ENCODE measurements around the gene UBAP2L. TPM values are rescaled to one million over a fixed set of nuclear protein-coding genes. Genes with fewer than 3 reads are reported as not detected.
"Not testable (repeated sequence)": the region's sequence is repeated elsewhere in the genome, so short reads cannot be mapped to it uniquely, and the experiment has no call there.

The UBAP2L gene
- total RNA-seq, 1 experiment from 2014 or later = 265 TPM

GRCh38 chr1:154225370-154225769 lies 4.6 kb downstream of the UBAP2L start:
- Mint-ChIP-seq H3K36me3 (ENCODE audit: insufficient read depth in 1 of 3, low read depth in 3 of 3) (peaks cover 49 to 77% (median 67%) of the 10 kb centered on the region in 3 experiments), H3K9me3 (peaks cover 0 to 5% of the 10 kb centered on the region in 2 experiments; a peak in 1 of 5 replicates), H3K27ac (peak overlapping the region in 1 of 3 experiments; percentile 81; a peak in 1 of 7 replicates), H3K4me1 (peaks cover 23 to 26% of the 10 kb centered on the region in 2 experiments), H3K4me3 (no peak overlapping the region), H3K27me3 (ENCODE audit: low read depth) (no peaks in the 10 kb centered on the region)
- Histone ChIP-seq H3K27ac (ENCODE audit: insufficient read length, low read depth, low read length) (no peak overlapping the region), H2BK15ac (ENCODE audit: low read depth, low read length) (no peak overlapping the region), H4K5ac (ENCODE audit: insufficient read length, low read depth, low read length) (no peak overlapping the region), H2AFZ (ENCODE audit: low read length) (no peak overlapping the region), H3K27me3 (ENCODE audit: insufficient read depth, low read length) (no peaks in the 10 kb centered on the region), H2BK120ac (ENCODE audit: low read depth, low read length, poor library complexity, severe bottlenecking) (no peak overlapping the region), H3K9ac (ENCODE audit: extremely low read depth, insufficient read length, low read length) (no peak overlapping the region), H3T11ph (ENCODE audit: low read length) (no peak overlapping the region), H2BK12ac (ENCODE audit: insufficient read length, low read depth, low read length) (no peak overlapping the region), H3K23me2 (ENCODE audit: insufficient read length, low read depth, low read length, poor library complexity, severe bottlenecking) (peaks cover 7% of the 10 kb centered on the region), H3K79me2 (ENCODE audit: insufficient read depth, low read length) (peaks cover 37% of the 10 kb centered on the region), H4K20me1 (ENCODE audit: control insufficient read depth, insufficient read depth, insufficient read length) (no peaks in the 10 kb centered on the region), H3K23ac (ENCODE audit: insufficient read length, low read depth, low read length) (no peak overlapping the region), H2BK20ac (ENCODE audit: low read depth, low read length, poor library complexity, severe bottlenecking) (no peak overlapping the region), H2BK5ac (ENCODE audit: insufficient read length, low read length) (no peak overlapping the region), H3K18ac (ENCODE audit: insufficient read length, low read depth, low read length) (no peak overlapping the region), H4K91ac (ENCODE audit: insufficient read length, low read depth, low read length) (no peak overlapping the region), H3K79me1 (ENCODE audit: insufficient read depth, low read depth, low read length, poor library complexity, severe bottlenecking) (peaks cover 10% of the 10 kb centered on the region), H3K14ac (ENCODE audit: insufficient read depth, low read length) (no peak overlapping the region), H3K4me2 (ENCODE audit: insufficient read depth, insufficient read length, low read length) (no peak overlapping the region), H3K9me3 (ENCODE audit: control insufficient read depth, low read depth, low read length) (no peaks in the 10 kb centered on the region), H4K8ac (replicated peaks; ENCODE audit: insufficient read length, low read depth, low read length) (no peak overlapping the region), H3K4me1 (ENCODE audit: insufficient read depth, low read length) (peaks cover 2% of the 10 kb centered on the region; the same call in 1 of the 2 replicates), H3K4ac (ENCODE audit: low read depth, low read length) (no peak overlapping the region), H3K56ac (ENCODE audit: insufficient read length, low read depth, low read length) (no peak overlapping the region), H2AK5ac (ENCODE audit: insufficient read length, low read length) (no peak overlapping the region)
- TF ChIP-seq CTCF (conservative IDR thresholded peaks at IDR 0.05) = no peak
- no CpG with 5 or more reads among the region's 2 CpGs for WGBS (ENCODE audit: extremely low coverage, insufficient read length, low lambda C conversion rate)
- DNase-seq = no peak

GRCh38 chr1:154231112-154231511 lies 10.4 kb downstream of the UBAP2L start:
- not testable (repeated sequence) for H2AFZ ChIP-seq (ENCODE audit: low read length); H3K14ac ChIP-seq (ENCODE audit: insufficient read depth, low read length); H2BK5ac ChIP-seq (ENCODE audit: insufficient read length, low read length); H3K27ac ChIP-seq (ENCODE audit: insufficient read length, low read depth, low read length); H2BK12ac ChIP-seq (ENCODE audit: insufficient read length, low read depth, low read length); H4K91ac ChIP-seq (ENCODE audit: insufficient read length, low read depth, low read length); H3T11ph ChIP-seq (ENCODE audit: low read length); H4K5ac ChIP-seq (ENCODE audit: insufficient read length, low read depth, low read length); H2BK120ac ChIP-seq (ENCODE audit: low read depth, low read length, poor library complexity, severe bottlenecking); H3K4me3 Mint-ChIP-seq; H3K79me1 ChIP-seq (ENCODE audit: insufficient read depth, low read depth, low read length, poor library complexity, severe bottlenecking); DNase-seq; H3K9me3 ChIP-seq (ENCODE audit: control insufficient read depth, low read depth, low read length); H3K27me3 Mint-ChIP-seq (ENCODE audit: low read depth); H3K4ac ChIP-seq (ENCODE audit: low read depth, low read length); H3K18ac ChIP-seq (ENCODE audit: insufficient read length, low read depth, low read length); H3K23me2 ChIP-seq (ENCODE audit: insufficient read length, low read depth, low read length, poor library complexity, severe bottlenecking); H3K27me3 ChIP-seq (ENCODE audit: insufficient read depth, low read length); H3K27ac Mint-ChIP-seq; H3K9me3 Mint-ChIP-seq; H3K4me1 Mint-ChIP-seq; H3K9ac ChIP-seq (ENCODE audit: extremely low read depth, insufficient read length, low read length); H4K8ac ChIP-seq (replicated peaks; ENCODE audit: insufficient read length, low read depth, low read length); H3K23ac ChIP-seq (ENCODE audit: insufficient read length, low read depth, low read length); H2BK15ac ChIP-seq (ENCODE audit: low read depth, low read length); H3K56ac ChIP-seq (ENCODE audit: insufficient read length, low read depth, low read length); H2AK5ac ChIP-seq (ENCODE audit: insufficient read length, low read length); H2BK20ac ChIP-seq (ENCODE audit: low read depth, low read length, poor library complexity, severe bottlenecking); H3K4me2 ChIP-seq (ENCODE audit: insufficient read depth, insufficient read length, low read length); H3K4me1 ChIP-seq (ENCODE audit: insufficient read depth, low read length); H4K20me1 ChIP-seq (ENCODE audit: control insufficient read depth, insufficient read depth, insufficient read length); H3K79me2 ChIP-seq (ENCODE audit: insufficient read depth, low read length)
- H3K36me3 Mint-ChIP-seq (ENCODE audit: insufficient read depth in 1 of 3, low read depth in 3 of 3) = peaks cover 66 to 97% (median 89%) of the 10 kb centered on the region in 3 experiments
- no CpG with 5 or more reads among the region's 3 CpGs for WGBS (ENCODE audit: extremely low coverage, insufficient read length, low lambda C conversion rate)

Data from H9 (cell line).